ENCODE data around the gene ZNF521.

- TF ChIP-seq, protein P1, sequence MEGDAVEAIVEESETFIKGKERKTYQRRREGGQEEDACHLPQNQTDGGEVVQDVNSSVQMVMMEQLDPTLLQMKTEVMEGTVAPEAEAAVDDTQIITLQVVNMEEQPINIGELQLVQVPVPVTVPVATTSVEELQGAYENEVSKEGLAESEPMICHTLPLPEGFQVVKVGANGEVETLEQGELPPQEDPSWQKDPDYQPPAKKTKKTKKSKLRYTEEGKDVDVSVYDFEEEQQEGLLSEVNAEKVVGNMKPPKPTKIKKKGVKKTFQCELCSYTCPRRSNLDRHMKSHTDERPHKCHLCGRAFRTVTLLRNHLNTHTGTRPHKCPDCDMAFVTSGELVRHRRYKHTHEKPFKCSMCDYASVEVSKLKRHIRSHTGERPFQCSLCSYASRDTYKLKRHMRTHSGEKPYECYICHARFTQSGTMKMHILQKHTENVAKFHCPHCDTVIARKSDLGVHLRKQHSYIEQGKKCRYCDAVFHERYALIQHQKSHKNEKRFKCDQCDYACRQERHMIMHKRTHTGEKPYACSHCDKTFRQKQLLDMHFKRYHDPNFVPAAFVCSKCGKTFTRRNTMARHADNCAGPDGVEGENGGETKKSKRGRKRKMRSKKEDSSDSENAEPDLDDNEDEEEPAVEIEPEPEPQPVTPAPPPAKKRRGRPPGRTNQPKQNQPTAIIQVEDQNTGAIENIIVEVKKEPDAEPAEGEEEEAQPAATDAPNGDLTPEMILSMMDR (IDR thresholded peaks at IDR 0.05) = no peak
- no peak for TF ChIP-seq POLR2A (IDR thresholded peaks at IDR 0.05)
Observed at GRCh38 chr18:25307192-25307591, 44.8 kb downstream of the ZNF521 start.

Data from breast epithelium (tissue), 3 donors.